Inferior parietal cortex (tissue), 1 donor: ENCODE results near the gene SOSTDC1.

Source experiments
- DNase-seq: peaks from one replicate; pipeline ENCODE4 v3.0.0-alpha.2; 2016; ENCODE audit errors: extremely low spot score

Gene SOSTDC1

DNA sequence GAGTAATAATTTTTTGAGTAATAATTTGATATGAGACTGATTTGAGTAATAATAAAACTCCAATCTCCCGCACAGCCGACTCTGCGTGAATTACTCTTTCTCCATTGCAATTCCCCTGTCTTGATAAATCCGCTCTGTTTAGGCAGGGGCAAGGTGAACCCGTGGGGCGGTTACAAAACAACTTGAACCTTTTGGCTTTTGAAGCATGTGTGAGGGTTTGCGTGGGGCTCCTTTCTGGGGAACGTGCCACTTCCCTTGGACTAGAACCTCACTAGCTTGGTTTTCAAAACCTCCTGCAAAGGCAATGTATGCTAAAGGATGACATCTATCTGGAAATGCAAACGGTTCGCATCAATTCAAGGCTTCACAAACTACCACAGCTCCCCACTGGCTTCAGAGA, 45.7 kb downstream of the SOSTDC1 start:
- no peak for DNase-seq

DNA sequence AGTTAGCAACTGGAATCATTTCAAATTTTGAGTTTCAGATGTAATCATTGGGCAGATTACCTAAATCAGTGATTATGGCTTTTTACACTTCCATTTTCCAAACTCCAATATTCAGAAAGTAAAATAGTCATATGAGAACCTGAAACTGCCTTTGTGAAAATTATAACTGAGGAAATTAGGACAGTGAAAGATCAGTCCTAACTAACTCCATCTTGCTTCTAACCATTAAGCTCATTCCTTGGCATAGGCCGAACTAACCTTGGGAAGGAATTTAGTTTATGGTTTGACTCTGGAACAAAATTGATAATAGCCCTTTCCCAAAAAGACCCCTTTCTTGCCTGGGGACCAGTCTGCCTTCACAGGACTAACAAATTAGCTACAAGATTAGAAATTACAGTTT, 46.4 kb downstream of the SOSTDC1 start:
- no peak for DNase-seq

- DNase-seq: no peak
These were observed 47.6 kb downstream of the SOSTDC1 start for GRCh38 chr7:16417906-16418305.

DNA sequence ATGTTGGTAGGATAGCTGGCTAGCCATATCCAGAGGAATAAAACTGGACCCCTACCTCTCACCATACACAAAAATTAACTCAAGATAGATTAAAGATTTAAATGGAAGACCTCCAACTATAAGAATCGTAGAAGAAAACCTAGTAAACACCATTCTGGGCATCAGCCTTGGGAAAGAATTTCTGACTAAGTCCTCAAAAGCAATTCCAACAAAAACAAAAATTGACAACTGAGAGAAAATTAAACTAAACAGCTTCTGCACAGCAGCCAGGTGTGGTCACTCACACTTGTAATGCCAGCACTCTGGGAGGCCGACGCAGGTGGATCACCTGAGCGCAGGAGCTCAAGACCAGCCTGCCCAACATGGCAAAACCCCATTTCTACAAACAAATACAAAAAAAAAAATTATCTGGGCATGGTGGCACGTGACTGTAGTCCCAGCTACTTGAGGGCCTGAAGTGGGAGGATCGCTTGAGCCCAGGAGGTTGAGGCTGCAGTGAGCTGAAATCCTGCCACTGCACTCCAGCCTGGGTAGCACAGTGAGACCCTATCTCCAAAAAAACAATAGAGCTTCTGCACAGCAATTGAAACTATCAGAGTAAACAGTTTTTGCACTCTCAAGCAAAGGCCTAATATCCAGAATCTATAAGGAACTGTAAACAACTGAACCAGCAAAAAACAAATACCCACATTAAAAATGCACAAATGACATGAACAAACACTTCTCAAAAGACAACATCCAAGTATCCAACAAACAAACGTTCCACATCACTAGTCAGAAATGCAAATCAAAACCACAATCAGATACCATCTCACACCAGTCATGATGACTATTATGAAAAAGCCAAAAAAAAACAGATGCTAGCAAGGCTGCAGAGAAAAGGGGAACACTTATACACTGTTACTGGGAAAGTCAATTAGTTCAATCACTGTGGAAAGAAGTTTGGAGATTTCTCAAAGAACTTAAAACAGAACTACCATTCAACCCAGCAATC, 49.0 kb downstream of the SOSTDC1 start:
- DNase-seq: no peak

DNA sequence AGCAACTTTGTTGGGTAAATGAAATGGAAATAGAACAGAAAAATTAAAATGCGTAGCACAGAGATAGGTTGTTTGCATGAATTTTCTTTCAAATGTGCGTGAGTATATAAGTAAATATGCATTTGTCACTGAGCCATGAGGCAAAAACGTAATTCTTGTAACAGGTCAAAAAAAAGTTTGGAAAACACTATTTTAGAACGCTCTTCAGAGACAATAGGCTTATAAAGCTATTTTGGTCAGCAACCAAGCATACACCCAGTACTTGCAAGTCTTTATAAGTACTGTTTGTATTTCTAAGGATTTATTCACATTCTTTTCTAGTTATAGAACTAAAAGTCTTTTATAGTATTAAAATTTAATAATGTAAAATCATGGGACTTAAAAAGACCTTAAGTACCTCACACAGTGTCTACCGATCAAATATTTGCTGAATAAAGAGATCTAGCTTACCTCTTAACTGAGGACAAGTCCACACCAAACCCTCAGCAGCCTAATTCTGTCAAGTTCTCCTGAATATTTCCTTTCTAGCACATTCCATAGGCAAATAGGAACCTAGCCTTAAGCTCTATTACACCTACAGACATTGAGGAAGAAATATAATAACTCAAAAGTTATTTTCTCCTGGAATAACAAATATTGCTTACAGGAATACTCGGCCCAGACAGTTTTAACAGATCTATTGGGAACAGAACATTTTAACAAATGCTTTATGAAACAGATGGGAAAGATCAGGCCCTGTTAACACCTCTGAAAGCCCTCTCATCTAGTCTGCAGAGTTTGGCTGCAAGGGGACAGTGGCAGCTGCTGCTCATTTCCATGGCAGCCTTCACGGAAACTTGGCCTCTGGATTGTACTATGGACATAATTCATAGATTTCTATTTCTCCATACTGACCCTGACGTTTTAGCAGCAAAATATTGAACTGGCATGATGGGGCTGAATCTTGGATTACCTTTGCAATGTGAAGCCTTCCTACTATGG, 53.0 kb downstream of the SOSTDC1 start:
- no peak for DNase-seq
